Measurements from ENCODE around the gene CA10. TPM values are rescaled to one million over a fixed set of nuclear protein-coding genes. Genes with fewer than 3 reads are reported as not detected.

Gene CA10
- total and polyA plus RNA-seq, 2 of the 4 experiments (the other 2 are of a cell fraction), result not detected

GRCh38 chr17:51607512-51607911, 551.0 kb downstream of the CA10 start:
- ChIA-PET POLR2A (ENCODE audit: unreplicated experiment) (no interaction called here), CTCF (no interaction called here)
- intact Hi-C loops (cut with micrococcal nuclease) (no loop called here), dilution Hi-C loops (cut with HindIII; ENCODE audit: low sequenced_read_pairs, unreplicated experiment) (no loop called here), in situ Hi-C loops (cut with MboI; ENCODE audit: low sequenced_read_pairs) (no loop called here)
- BruUV-seq (replicated peaks), result no TSS peak
- Histone ChIP-seq H3K4me3 (ENCODE audit: insufficient read depth, low read depth, low read length) (no peak overlapping the region), H2BK120ac (ENCODE audit: low read depth, low read length) (no peak overlapping the region), H3K18ac (ENCODE audit: low read depth, low read length) (no peak overlapping the region), H3K36me3 (ENCODE audit: control insufficient read depth, insufficient read depth, low read length) (no peaks in the 10 kb centered on the region), H4K20me1 (ENCODE audit: insufficient read depth, low read length) (no peaks in the 10 kb centered on the region), H3K79me1 (ENCODE audit: low read depth in 1 of 2, low read length in 2 of 2) (no peaks in the 10 kb centered on the region), H3K27ac (ENCODE audit: insufficient read depth, low read length) (no peak overlapping the region), H3K27me3 (ENCODE audit: control insufficient read depth, insufficient read depth, low read length) (no peaks in the 10 kb centered on the region), H3K23ac (ENCODE audit: low read depth, low read length) (no peak overlapping the region), H2BK5ac (ENCODE audit: low read depth, low read length, poor library complexity, severe bottlenecking) (no peak overlapping the region), H3K4me1 (ENCODE audit: control insufficient read depth, insufficient read depth, low read length) (no peaks in the 10 kb centered on the region), H4K91ac (ENCODE audit: insufficient read depth, low read depth, low read length) (no peak overlapping the region), H4K8ac (ENCODE audit: low read depth in 2 of 2, low read length in 2 of 2) (no peak overlapping the region), H4K5ac (ENCODE audit: low read depth, low read length) (no peak overlapping the region), H3K9me1 (ENCODE audit: insufficient read depth, low read length) (no peaks in the 10 kb centered on the region), H3K14ac (replicated peaks; ENCODE audit: low read depth, low read length) (no peak overlapping the region), H2AFZ (replicated peaks; ENCODE audit: low read length, poor library complexity) (no peak overlapping the region), H2BK20ac (ENCODE audit: low read depth, low read length) (no peak overlapping the region), H3K4ac (ENCODE audit: low read depth, low read length) (no peak overlapping the region), H3K9ac (ENCODE audit: low read depth, low read length) (no peak overlapping the region), H2AK9ac (replicated peaks; ENCODE audit: low read depth, low read length, poor library complexity) (no peak overlapping the region), H2AK5ac (ENCODE audit: low read depth, low read length) (no peak overlapping the region), H2BK15ac (ENCODE audit: low read depth, low read length) (no peak overlapping the region), H3K4me2 (ENCODE audit: low read depth, low read length) (no peak overlapping the region), H3K56ac (ENCODE audit: extremely low read depth, insufficient read depth, low read length) (no peak overlapping the region), H3K9me3 (ENCODE audit: control insufficient read depth, insufficient read depth, low read length) (peaks cover 10% of the 10 kb centered on the region)
- DNase-seq (no peak), ATAC-seq (ENCODE audit: low read depth) (no peak)
- TF ChIP-seq USF2 (IDR thresholded peaks at IDR 0.05; ENCODE audit: low read depth, low read length) (no peak), CTCF (conservative IDR thresholded peaks at IDR 0.05; ENCODE audit: low read depth, low read length) (no peak), BHLHE40 (IDR thresholded peaks at IDR 0.05; ENCODE audit: low read depth, low read length) (no peak), CHD1 (IDR thresholded peaks at IDR 0.05; ENCODE audit: low read depth, low read length) (no peak), NFE2L2 (IDR thresholded peaks at IDR 0.05; ENCODE audit: low read depth, low read length) (no peak), CEBPB (IDR thresholded peaks at IDR 0.05; ENCODE audit: low read depth, low read length) (no peak), RAD21 (IDR thresholded peaks at IDR 0.05; ENCODE audit: low read length) (no peak), MAZ (IDR thresholded peaks at IDR 0.05; ENCODE audit: borderline replicate concordance, low read depth, low read length) (no peak), ELK1 (IDR thresholded peaks at IDR 0.05; ENCODE audit: borderline replicate concordance, low read depth, low read length) (no peak), RCOR1 (IDR thresholded peaks at IDR 0.05; ENCODE audit: insufficient replicate concordance, low read length) (no peak), POLR2A (IDR thresholded peaks at IDR 0.05; ENCODE audit: low read depth, low read length) (no peak), MXI1 (IDR thresholded peaks at IDR 0.05; ENCODE audit: borderline replicate concordance, low read depth, low read length) (no peak), MAFK (IDR thresholded peaks at IDR 0.05; ENCODE audit: low read depth, low read length) (no peak)
- WGBS, 2 experiments (ENCODE audit: extremely low coverage in 2 of 2, insufficient read length in 1 of 2), result no CpG with 5 or more reads among the region's 2 CpGs
